NCI-H187 (cell line): ENCODE data around the gene BAG5.

ENCODE experiments used
- DNase-seq, 2 experiments: peaks; one replicate each; lab custom pipeline; 2025; lab: John Stamatoyannopoulos, UW

BAG5 gene

GRCh38 chr14:103563844-103564505, 1.5 kb upstream of the BAG5 start:
- no peak for DNase-seq

GRCh38 chr14:103563226-103563620, 766 bp upstream of the BAG5 start:
- DNase-seq: no peak

- no peak for DNase-seq
Measured at GRCh38 chr14:103562179-103562428, 353 bp downstream of the BAG5 start.

- DNase-seq: no peak
Measured at GRCh38 chr14:103561381-103562178, 877 bp downstream of the BAG5 start.

- no peak for DNase-seq
Measured at GRCh38 chr14:103560691-103561090, 1.8 kb downstream of the BAG5 start.

GRCh38 chr14:103559766-103560165, 2.7 kb downstream of the BAG5 start:
- DNase-seq: no peak

GRCh38 chr14:103558071-103558882, 4.2 kb downstream of the BAG5 start:
- DNase-seq: peak; percentile 69 to 88

- no peak for DNase-seq
Measured at GRCh38 chr14:103556946-103557758, 5.3 kb downstream of the BAG5 start.

GRCh38 chr14:103555559-103556337, 6.7 kb downstream of the BAG5 start:
- no peak for DNase-seq

- DNase-seq: no peak
Measured at GRCh38 chr14:103552846-103553210, 9.6 kb downstream of the BAG5 start.

GRCh38 chr14:103552011-103552845, 10.2 kb downstream of the BAG5 start:
- DNase-seq: no peak

- no peak for DNase-seq
Measured at GRCh38 chr14:103551338-103551762, 11.1 kb downstream of the BAG5 start.

- DNase-seq: no peak
Measured at GRCh38 chr14:103550451-103551337, 11.8 kb downstream of the BAG5 start.

GRCh38 chr14:103549361-103550311, 12.8 kb downstream of the BAG5 start:
- DNase-seq: no peak

- DNase-seq: no peak
Measured at GRCh38 chr14:103548463-103549351, 13.8 kb downstream of the BAG5 start.

- DNase-seq: no peak
Measured at GRCh38 chr14:103547941-103548462, 14.5 kb downstream of the BAG5 start.

GRCh38 chr14:103547455-103547940, 15.0 kb downstream of the BAG5 start:
- no peak for DNase-seq
